Activated T-helper 9 cell treated with anti-CD3 and anti-CD28 coated beads, Interleukin-2, amount 50 U/mL, for 16 hours (primary cell): Measurements from ENCODE around the gene KLK5.

ENCODE experiments used
- DNase-seq: peaks from one replicate; pipeline ENCODE4 v3.0.0-alpha.2; 2020; ENCODE audit warnings: low read depth

KLK5 gene

GRCh38 chr19:50968716-50969412, 16.0 kb upstream of the KLK5 start:
- no peak for DNase-seq

GRCh38 chr19:50967929-50968715, 15.3 kb upstream of the KLK5 start:
- no peak for DNase-seq

- DNase-seq, result no peak
These were observed 11.4 kb upstream of the KLK5 start for GRCh38 chr19:50964266-50964665.

- no peak for DNase-seq
These were observed 10.5 kb upstream of the KLK5 start for GRCh38 chr19:50963381-50963780.

- DNase-seq, result no peak
These were observed 9.4 kb upstream of the KLK5 start for GRCh38 chr19:50962245-50962644.

- DNase-seq, result no peak
These were observed 7.1 kb upstream of the KLK5 start for GRCh38 chr19:50959731-50960500.

GRCh38 chr19:50957587-50957986, 4.7 kb upstream of the KLK5 start:
- no peak for DNase-seq

- no peak for DNase-seq
These were observed 3.0 kb downstream of the KLK5 start for GRCh38 chr19:50949861-50950260.

- DNase-seq, result no peak
These were observed 5.7 kb downstream of the KLK5 start for GRCh38 chr19:50947123-50947522.

- no peak for DNase-seq
These were observed 8.0 kb downstream of the KLK5 start for GRCh38 chr19:50944795-50945194.

GRCh38 chr19:50943074-50943828, 9.6 kb downstream of the KLK5 start:
- no peak for DNase-seq

- no peak for DNase-seq
These were observed 13.2 kb downstream of the KLK5 start for GRCh38 chr19:50939596-50939995.

- no peak for DNase-seq
These were observed 19.2 kb downstream of the KLK5 start for GRCh38 chr19:50933640-50934039.

GRCh38 chr19:50932690-50933083, 20.2 kb downstream of the KLK5 start:
- DNase-seq, result no peak

GRCh38 chr19:50932018-50932689, 20.7 kb downstream of the KLK5 start:
- DNase-seq, result no peak

- DNase-seq, result no peak
These were observed 21.8 kb downstream of the KLK5 start for GRCh38 chr19:50931023-50931422.

GRCh38 chr19:50928831-50929230, 24.0 kb downstream of the KLK5 start:
- DNase-seq, result no peak

GRCh38 chr19:50926144-50926543, 26.7 kb downstream of the KLK5 start:
- DNase-seq, result no peak

GRCh38 chr19:50925734-50926133, 27.1 kb downstream of the KLK5 start:
- no peak for DNase-seq

- DNase-seq, result no peak
These were observed 28.3 kb downstream of the KLK5 start for GRCh38 chr19:50924586-50924985.

- DNase-seq, result peak; percentile 53
These were observed 30.5 kb downstream of the KLK5 start for GRCh38 chr19:50922317-50922853.
